G401.6 (cell line): ENCODE results near the gene MYT1.
"Not testable (repeated sequence)": the region's sequence is repeated elsewhere in the genome, so short reads cannot be mapped to it uniquely, and the experiment has no call there.

Source experiments
- FAIRE-seq: peaks from 2 replicates; lab custom pipeline; 2012; peaks lifted over from hg19 to GRCh38; lab: Jason Lieb, UNC

Gene MYT1

GRCh38 chr20:64169091-64169560 is 4.9 kb downstream of the MYT1 start:
- FAIRE-seq = no peak

GRCh38 chr20:64171211-64171610 is 7.0 kb downstream of the MYT1 start:
- no peak for FAIRE-seq

- no peak for FAIRE-seq
These were observed 8.9 kb downstream of the MYT1 start for GRCh38 chr20:64173116-64173515.

- FAIRE-seq = no peak
These were observed 12.3 kb downstream of the MYT1 start for GRCh38 chr20:64176551-64176950.

- no peak for FAIRE-seq
These were observed 12.7 kb downstream of the MYT1 start for GRCh38 chr20:64176971-64177370.

- no peak for FAIRE-seq
These were observed 13.1 kb downstream of the MYT1 start for GRCh38 chr20:64177384-64177783.

GRCh38 chr20:64177787-64178186 is 13.5 kb downstream of the MYT1 start:
- no peak for FAIRE-seq

GRCh38 chr20:64178925-64179324 is 14.7 kb downstream of the MYT1 start:
- not testable (repeated sequence) for FAIRE-seq

GRCh38 chr20:64179805-64180204 is 15.6 kb downstream of the MYT1 start:
- no peak for FAIRE-seq

GRCh38 chr20:64180673-64181072 is 16.4 kb downstream of the MYT1 start:
- no peak for FAIRE-seq

GRCh38 chr20:64181391-64181790 is 17.1 kb downstream of the MYT1 start:
- no peak for FAIRE-seq

- FAIRE-seq = no peak
These were observed 18.1 kb downstream of the MYT1 start for GRCh38 chr20:64182146-64182865.

- FAIRE-seq = no peak
These were observed 19.1 kb downstream of the MYT1 start for GRCh38 chr20:64183313-64183712.

- no peak for FAIRE-seq
These were observed 20.5 kb downstream of the MYT1 start for GRCh38 chr20:64184795-64185194.

- FAIRE-seq = no peak
These were observed 21.1 kb downstream of the MYT1 start for GRCh38 chr20:64185276-64185900.

- FAIRE-seq = no peak
These were observed 21.9 kb downstream of the MYT1 start for GRCh38 chr20:64186071-64186598.

GRCh38 chr20:64187213-64187612 is 23.0 kb downstream of the MYT1 start:
- not testable (repeated sequence) for FAIRE-seq

GRCh38 chr20:64188091-64188490 is 23.8 kb downstream of the MYT1 start:
- no peak for FAIRE-seq

- FAIRE-seq = no peak
These were observed 24.7 kb downstream of the MYT1 start for GRCh38 chr20:64188682-64189529.

- no peak for FAIRE-seq
These were observed 25.3 kb downstream of the MYT1 start for GRCh38 chr20:64189530-64189966.

- FAIRE-seq = no peak
These were observed 25.7 kb downstream of the MYT1 start for GRCh38 chr20:64189986-64190385.

GRCh38 chr20:64191002-64191401 is 26.8 kb downstream of the MYT1 start:
- no peak for FAIRE-seq

GRCh38 chr20:64192406-64192805 is 28.2 kb downstream of the MYT1 start:
- no peak for FAIRE-seq
